ENCODE data around the gene DRD4. TPM values are rescaled to one million over a fixed set of nuclear protein-coding genes. Genes with fewer than 3 reads are reported as not detected.

Gene DRD4
- total RNA-seq, 1 donor from 2014 or later: 0.39 TPM

GRCh38 chr11:620201-620600, 16.9 kb upstream of the DRD4 start:
- intact Hi-C loops (cut with micrococcal nuclease): no loop called here

- intact Hi-C loops (cut with micrococcal nuclease): no loop called here
These were observed 15.9 kb upstream of the DRD4 start for GRCh38 chr11:620935-621814.

- intact Hi-C loops (cut with micrococcal nuclease): no loop called here
These were observed 15.2 kb upstream of the DRD4 start for GRCh38 chr11:621838-622237.

- intact Hi-C loops (cut with micrococcal nuclease): no loop called here
These were observed 13.7 kb upstream of the DRD4 start for GRCh38 chr11:623349-623869.

GRCh38 chr11:623999-624704, 12.9 kb upstream of the DRD4 start:
- intact Hi-C loops (cut with micrococcal nuclease): no loop called here

- intact Hi-C loops (cut with micrococcal nuclease): no loop called here
These were observed 12.1 kb upstream of the DRD4 start, which contains the start of gene CDHR5 for GRCh38 chr11:624705-625635. Gene CDHR5, minus strand, starts transcription at chr11:624955. Its CDS starts 53 bp downstream, at chr11:624902.

GRCh38 chr11:625636-626268, 11.3 kb upstream of the DRD4 start:
- intact Hi-C loops (cut with micrococcal nuclease): no loop called here

- intact Hi-C loops (cut with micrococcal nuclease): no loop called here
These were observed 10.4 kb upstream of the DRD4 start, which contains the start of gene SCT for GRCh38 chr11:626475-627307. Gene SCT, minus strand, starts transcription at chr11:627181. Its CDS starts 38 bp downstream, at chr11:627143.

GRCh38 chr11:627308-627576, 9.8 kb upstream of the DRD4 start:
- intact Hi-C loops (cut with micrococcal nuclease): no loop called here

GRCh38 chr11:628056-628455, 9.0 kb upstream of the DRD4 start:
- intact Hi-C loops (cut with micrococcal nuclease): no loop called here

- intact Hi-C loops (cut with micrococcal nuclease): no loop called here
These were observed 7.9 kb upstream of the DRD4 start for GRCh38 chr11:629237-629583.

GRCh38 chr11:630871-631270, 6.2 kb upstream of the DRD4 start:
- intact Hi-C loops (cut with micrococcal nuclease): no loop called here

- intact Hi-C loops (cut with micrococcal nuclease): no loop called here
These were observed 1.0 kb upstream of the DRD4 start for GRCh38 chr11:635945-636510.

GRCh38 chr11:637333-637592, 194 bp downstream of the DRD4 start:
- intact Hi-C loops (cut with micrococcal nuclease): no loop called here

GRCh38 chr11:637593-638521, 788 bp downstream of the DRD4 start:
- intact Hi-C loops (cut with micrococcal nuclease): no loop called here

GRCh38 chr11:638631-639331, 1.7 kb downstream of the DRD4 start:
- intact Hi-C loops (cut with micrococcal nuclease): no loop called here

- intact Hi-C loops (cut with micrococcal nuclease): no loop called here
These were observed 2.4 kb downstream of the DRD4 start for GRCh38 chr11:639332-639955.
